NK-92 (cell line): ENCODE data around the gene CLSTN1.

Source experiments
- DNase-seq: peaks from one replicate; lab custom pipeline; 2025; ENCODE audit not compliant: unreplicated experiment; lab: John Stamatoyannopoulos, UW

The CLSTN1 gene

DNA sequence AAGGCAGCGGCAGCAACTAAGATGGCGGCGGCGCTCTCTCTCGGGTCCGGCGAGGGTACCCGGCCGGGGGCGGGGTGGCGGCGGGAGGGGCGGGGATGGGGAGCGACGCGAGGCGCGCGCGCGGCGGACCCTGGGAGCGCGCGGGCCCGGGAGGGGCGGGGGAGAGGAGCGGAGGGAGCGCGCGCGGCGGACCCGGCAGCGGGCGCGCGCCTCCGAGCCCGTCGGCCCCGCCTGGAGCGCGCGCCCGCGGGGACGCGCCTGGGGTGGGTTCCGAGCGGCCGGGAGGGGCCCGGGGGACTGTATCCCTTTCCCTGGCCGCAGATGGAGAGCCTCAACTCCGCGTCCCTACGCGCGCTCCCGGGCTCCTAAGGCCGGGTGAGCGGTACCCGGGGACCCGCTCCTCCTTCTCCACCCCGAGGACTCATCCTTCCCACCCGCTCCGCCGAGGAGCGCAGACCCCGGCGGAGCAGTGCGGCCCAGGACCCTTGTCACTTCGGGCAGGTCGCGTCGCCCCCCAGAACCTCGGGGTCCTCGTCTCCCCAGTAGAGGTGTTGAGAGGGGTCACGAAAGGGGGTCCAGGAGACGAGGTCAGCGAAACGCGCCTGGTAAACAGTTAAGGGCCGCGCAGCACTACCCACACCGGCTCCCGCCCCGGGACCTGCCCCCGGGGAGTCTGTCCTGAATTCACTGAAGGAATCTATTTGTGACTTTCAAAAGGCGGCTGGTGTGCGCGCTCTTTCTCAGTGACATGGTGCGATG is at the start of gene CLSTN1:
Gene CLSTN1, minus strand, starts transcription at position 23 of the 759 bp plus-strand sequence. CDS start 232 bp downstream, outside the sequence.
- DNase-seq, result no peak

DNA sequence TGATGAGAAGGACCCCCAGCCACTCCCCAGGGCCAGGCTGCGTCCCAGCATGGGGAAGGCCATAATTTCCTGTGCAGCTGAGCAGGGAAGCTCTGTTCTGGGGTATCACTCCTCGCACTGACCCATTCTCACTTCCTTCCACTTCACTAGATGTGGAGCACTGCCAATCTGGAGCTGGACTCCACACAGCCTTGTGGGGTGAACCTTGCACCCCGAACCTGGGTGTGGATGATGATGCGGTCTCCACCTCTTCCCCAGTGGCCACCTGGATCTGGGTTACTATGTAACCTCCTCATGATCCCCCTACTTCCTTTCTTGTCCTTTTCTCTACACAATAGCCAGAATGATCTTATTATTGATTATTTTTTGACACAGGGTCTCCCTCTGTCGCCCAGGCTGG is 49.6 kb upstream of the CLSTN1 start:
- DNase-seq, result no peak

DNA sequence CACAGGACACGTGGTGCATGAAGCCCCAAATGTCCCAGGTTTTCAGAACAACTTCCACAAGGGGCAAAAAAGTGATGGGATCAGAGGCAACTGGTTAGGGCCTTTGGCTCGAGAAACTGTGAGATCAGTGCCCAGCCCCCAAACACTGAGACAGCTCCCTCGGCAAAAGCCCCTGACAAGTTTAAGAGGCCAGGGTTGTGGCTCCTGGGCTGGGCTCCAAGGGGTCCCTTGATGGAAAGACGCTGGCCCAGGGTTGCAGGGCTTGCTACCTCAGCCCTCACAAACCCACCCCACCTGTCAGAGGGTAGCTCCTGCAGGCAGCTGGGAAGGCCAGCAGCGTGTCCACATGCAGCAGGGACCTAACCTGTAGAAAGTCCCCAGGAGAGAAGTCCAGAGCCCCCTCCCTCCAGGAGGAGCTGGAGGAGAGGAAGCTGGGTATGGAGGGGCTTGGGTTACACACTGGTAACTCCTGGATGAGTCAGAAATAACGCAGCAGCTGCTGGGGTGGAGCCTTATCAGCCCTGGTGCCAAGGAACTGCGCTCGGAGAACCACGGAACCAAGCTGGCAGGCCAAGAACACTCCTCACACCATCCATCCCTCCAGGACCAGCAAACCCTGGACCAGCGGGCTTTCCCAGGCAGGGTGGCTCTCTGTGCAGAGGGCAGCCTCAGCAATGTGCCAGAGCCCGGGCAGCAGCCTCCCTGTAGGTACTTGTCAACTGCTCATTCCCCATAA is 48.8 kb upstream of the CLSTN1 start:
- DNase-seq, result no peak

DNA sequence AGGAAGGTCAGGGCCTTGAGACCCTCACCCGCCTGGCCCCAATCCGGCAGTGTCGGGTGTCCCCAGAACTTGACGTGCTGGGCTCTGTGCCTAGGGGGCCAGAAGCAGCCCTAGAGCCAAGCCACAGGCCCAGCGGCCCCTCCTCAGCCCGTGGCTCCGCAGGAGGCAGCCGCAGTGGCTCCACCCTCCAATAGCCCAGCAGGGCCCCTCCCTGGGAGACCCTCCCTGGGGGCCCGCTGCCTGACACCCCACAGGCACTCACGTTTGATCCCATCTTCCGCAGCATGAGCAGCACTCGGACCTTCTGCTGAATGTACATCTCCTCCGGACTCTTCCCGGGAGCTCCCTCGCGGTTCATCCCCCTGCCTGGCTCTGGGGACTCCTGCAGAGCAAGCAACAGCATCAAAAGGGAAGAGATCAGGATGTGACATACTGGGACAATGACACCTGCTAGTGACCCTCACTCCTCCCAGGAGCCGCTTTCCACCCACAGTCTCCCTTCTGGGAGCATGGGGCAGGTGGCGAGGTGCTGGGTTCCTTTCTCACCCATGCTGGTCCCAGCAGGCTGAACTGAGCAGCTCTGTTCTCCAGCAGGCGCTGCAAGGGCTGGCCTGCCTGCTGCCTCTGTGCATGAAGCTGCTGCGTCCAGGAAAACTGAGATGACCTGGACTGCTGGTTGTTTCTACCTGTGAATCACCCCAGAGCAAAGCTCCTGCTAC is 48.1 kb upstream of the CLSTN1 start:
- no peak for DNase-seq

DNA sequence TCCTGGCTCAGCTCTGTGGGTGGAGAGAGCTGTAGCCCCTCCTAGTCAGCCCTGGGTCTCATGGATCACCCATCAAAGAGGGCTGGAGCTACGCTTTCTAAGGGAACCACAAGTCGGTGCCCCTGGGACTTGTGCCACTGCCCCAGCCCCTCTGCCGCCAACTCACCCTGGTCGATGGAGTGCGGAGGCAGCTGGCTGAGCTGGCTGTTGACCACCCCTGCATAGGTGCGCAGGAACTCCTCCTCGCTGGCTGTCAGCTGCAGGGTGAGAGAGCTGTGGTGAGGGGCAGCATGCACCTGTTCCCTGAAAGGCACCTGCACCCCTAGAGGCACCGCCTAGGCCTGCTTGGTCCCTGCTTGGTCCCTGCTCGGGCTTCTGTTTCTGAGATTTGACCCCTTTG is 47.3 kb upstream of the CLSTN1 start:
- DNase-seq, result no peak

DNA sequence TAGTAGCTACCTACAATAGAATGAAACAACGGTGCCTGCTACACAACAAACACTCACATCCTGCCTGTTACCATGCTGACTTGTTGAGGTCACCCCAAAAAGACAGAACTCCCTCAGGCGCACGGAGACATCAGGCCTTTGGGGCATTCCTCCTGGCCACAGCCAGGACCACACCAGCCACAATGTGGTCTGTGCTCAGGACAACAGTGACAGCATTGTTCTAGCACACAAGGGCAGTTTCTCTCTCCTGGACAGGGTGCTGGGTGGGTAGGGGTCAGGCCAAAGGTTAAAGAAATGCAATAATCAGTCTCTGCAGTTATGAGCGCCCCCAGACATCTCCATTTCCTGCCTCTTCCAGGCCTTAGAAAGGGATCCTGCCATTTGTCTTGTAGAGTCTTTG is 46.8 kb upstream of the CLSTN1 start:
- DNase-seq, result no peak

DNA sequence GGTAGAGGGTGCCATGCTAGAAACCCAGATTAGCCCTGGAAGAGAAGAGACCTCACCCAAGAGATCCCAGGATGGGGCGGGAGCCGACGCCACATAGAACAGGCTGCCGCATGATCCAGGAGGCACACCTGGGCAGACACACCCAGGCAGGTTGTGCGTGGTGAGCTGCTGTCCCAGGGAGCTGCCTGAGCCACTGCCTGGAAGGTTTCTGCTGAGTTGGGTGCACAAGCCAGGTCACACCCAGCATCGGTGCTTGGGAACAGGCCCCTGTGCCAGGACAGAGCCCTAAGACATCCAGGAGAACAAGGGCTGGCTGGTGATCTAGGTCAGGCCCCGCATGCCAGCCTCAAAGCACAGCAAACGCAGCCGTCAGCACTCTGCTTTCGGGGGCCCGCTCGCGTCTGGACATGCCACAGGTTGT is 46.1 kb upstream of the CLSTN1 start:
- no peak for DNase-seq

DNA sequence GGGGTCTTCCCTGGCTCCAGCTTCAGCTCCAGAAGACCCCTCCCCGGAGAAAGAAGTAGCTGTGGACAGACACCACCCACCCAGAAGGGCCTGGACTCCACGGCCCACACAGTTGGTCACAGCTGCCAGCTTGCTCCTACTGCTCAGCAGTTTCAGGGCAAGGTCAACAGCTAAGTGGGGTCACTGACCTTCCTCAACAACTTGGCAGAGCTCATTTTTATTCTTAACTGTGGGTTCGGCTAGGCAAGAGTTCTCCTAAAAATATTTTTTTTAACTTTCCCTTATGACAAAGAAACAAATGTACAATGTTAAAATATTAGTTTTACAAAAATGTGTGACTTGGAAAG is 44.5 kb upstream of the CLSTN1 start:
- no peak for DNase-seq

DNA sequence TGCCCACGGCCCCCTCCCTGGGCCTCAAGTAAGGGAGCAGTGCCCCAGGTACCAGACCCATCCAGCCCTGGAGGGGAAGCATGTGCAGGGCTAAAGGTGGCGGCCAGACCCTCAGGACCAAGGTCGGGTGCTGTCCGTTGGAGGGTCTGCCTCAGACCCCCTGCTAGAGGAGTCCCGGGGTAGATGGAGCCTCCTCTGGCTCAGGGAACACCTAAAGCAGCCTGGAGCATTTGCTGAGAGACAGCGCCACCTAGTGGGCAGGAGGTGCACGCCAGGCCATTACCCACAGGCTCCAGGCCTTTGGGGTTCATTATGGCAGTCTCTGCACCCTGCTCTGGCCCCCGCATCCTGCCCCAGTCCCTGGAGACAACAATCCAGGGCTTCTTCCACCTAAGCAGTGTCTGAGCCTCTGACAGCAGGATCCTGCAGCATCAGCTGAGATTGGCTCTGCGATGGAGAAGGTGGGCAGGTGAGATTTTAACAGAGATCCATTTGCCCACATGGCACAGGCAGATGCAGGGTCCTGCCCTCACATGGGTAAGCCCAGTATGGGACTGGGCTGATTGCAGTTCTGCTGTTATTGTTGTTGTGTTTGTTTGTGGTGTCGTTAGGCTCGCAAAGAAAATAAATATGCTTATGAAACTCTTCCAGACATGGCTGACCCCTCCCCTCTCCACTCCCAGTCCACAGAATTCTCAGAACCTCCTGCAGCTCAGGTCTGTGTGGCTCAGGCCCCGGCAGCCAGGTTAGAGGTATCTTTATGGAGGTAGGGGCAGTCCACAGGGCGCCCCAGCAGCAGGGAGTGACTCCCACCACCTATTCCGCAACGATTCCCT is 43.9 kb upstream of the CLSTN1 start:
- DNase-seq, result peak; percentile 26

DNA sequence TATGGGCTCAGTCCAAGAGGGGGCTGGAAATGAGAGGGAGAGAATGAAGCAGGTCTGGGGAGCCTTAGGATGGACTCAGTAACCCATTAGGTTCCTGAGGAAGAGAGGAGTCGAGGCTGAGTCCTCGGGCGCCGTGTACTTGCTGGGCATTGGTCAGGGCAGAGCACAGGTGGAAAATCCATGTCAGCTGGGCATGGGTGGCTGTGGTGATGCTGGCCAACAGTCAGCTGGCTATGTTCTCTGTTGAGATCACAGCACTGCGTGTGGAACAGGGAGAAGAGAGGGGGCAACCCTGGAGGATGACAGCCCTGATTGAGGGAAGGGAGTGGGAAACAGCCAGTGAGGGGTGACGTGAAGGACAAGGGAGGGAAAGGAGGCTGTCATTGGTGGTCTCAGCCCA is 43.1 kb upstream of the CLSTN1 start:
- no peak for DNase-seq

DNA sequence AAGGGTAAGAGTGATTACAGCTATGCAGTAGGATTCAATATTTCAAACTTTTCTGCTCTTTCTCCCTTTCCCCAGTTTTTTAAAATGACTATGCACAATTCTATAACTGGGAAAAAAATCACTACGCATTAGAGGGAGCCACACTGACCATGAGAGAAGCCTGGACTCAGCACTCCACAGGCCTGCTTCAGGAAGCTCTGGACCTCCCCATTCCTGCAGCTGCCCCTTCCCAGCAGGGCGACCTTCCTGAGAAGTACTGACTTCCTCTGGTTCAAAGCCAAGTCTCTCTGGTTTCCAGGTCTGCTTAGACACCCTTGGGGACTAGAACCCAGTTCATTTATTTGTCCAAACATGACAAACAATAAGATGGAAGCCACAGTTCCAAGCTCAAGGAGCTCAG is 42.0 kb upstream of the CLSTN1 start:
- no peak for DNase-seq

DNA sequence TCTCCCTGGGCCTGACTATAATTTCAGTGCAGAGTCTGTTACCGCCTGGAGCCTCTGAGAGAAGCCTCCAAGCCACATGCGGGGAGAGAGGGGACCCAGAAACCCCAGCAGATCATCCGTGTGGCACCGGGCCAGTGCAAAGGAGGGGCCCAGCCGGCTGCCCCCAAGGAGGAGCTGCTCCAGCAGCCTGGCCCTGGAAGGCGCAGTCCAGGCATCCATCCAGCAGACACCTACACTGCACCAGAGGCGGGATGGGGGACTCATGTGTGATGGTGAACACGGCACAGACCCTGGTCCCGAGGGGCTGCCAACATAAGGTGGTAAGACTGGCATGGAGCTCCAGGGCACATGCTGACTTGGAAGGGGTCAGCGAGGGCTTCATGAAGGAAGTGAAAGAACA is 39.6 kb upstream of the CLSTN1 start:
- no peak for DNase-seq

DNA sequence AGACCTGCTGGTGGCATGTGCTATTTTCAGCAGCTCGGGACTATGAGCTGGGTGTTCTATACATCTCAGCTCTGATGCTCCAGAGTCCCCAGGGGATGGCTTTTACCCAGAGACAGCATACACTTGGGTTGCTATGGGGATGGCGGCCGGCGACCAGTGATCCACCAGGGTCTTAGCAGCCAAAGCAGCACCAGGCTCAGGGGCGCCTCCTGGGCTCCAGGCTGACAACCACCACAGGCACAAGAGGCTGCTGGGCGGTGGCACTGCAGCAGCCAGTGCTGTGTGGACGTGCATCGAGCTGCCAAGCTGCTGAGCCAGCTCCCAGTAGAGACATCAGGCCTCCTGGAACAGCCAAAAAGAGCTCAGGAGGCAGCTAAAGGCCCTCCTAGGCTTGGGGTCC is 37.6 kb upstream of the CLSTN1 start:
- no peak for DNase-seq

DNA sequence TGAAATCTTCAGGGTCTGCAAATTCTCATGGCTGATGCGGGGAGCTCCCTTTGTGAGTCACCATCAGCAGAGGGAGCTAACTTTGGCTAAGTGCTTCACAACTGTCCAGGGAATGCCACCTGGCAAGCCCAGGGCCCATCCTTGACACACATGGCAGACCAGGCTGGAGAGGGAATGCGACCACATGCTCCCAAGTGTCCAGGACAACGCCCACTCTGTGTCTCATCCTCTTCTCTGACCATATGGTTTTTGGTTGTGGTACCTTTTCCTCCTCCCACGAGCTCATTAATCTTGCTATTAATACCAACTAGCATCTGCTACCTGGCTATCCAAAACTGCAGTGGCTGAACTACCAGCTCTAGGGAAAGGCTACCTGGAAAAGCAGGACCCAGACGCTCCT is 37.1 kb upstream of the CLSTN1 start:
- no peak for DNase-seq

DNA sequence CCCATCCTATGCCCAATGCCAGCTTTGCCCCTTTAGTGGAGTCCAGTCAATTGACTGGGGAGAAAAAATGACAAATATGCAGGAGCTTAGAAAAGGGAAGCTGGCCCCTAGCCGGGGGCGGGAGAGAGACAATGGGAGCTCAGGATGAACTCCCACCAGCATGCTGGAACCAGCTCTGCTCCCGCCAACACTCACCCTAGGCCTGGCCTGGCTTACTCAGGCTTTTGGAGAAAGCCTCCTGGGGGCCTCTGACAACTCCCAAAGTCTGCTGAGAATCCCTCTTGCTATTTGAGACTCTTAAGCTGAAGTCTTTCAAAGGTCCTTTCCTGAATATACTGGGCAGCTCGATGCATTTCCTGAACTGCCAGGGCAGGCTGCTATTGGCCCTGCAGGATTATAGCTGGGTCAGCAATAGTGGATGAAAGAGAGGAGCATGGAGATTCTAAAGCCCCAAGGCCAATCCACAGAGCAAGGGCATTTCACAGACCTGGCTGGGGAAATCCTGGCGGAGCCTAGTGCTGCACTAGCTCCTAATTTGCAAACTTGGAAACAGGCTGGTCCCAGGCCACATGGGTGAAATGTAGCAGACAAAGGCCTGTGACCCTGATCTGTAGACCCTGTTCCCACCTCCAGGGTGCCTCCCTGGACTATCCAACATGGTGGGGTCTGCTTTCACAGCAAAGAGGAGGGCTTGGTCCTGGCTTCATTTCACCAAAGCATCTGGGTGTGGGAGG is 35.7 kb upstream of the CLSTN1 start:
- DNase-seq, result no peak

DNA sequence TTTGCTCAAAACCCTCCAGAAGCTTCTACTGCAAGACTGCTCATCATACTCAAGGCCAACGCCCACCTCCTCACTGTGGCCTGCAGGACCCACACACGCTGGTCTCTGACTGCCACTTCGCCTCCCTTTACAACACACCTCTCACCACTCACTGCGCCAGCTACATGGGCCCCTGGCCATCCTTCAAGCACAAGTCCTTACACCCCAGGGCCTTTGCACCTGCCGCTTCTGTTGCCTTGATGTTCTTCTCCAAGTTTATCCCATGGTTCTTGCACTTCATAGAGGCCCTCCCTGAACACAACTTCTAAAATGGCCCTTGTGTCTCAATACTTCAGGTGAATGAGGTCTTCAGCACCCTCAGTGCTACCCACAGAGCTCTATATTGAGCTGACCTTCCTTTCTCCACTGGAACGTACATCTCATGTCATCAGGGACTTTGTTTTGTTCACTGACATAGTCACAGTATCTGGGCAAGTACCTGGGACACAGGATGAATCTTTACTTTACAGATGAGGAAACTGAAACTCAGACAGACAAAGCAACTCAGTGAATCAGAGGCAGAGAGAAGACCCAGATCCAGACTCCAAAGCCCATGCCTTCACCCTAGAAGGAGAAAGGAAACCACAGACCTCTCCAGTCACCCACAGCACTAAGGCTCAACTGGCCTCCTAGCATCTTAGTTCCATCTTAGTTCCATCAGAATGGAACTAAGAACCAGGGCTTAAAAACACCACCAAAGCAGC is 34.7 kb upstream of the CLSTN1 start:
- no peak for DNase-seq

DNA sequence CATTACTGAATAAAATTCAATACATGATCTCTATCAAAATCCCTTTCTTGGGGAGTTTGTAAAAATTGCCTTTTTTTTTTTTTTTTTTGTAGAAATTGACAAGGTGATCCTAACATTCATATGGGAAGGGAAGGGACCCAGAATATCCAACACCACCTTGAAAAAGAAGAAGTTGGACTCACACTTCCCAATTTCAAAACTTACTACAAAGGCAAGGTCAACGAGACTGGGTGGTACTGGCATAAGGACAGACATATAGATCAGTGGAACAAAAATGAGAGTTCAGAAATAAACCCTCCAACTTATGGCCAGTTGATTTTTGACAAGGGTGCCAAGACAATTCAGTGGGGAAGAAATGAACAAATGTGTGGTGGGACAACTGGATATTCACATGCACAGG is 31.4 kb upstream of the CLSTN1 start:
- DNase-seq, result no peak

DNA sequence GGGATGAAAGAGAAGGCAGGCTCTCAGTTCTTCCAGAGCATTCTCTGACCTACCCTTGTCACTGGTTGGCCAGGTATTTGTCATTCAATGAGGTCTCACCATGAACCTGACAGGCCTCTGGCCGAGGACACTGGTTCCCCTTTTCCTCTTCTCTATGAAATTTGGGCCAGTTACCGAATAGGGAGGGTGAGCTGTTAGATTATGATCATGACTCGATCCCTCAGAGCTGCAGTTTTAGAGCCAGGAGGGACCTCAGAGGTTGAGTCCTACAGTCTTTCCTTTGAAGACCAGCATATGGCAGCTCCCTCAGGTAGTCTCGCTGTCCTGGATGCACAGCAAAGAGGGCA is 29.5 kb upstream of the CLSTN1 start:
- DNase-seq, result no peak

DNA sequence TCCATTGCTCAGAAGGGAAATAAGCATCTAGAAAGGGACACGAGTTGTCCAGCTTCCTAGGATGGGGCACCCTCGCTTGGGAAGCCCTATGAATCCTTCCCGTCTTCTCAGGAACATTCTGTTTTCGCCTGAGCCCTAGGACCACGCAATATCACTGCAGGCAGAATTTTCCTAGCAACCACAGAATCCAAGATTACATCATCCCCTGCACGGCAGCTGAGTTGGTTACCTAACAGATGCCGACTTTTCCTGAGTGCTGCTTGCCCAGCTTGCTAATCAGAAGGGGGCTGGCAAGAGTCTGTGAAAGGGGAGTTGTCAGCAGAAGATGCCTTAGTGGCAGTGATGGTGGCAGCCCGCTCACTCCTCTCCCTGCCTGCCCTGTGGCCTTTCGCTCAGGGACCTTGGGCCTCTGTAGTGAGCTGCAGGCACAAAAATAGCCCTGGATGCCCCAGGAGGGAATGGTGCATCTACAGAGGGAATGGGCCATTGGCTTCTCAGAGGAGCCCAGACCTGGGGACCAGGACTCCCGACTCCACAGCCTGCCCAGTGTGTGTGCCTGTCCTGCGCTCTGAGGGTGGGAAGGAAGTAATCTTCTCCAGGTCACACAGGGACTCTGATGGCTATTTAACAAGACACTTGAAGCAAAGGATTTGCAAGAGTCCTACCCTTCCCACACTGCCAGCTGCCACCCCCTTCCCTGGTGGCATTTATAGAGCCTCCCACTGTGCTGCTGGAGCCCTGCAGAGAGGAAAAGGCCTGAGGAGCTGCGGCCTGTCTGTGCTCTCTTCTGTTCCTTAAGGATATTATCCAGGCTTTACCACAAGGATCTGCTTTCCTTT is 28.9 kb upstream of the CLSTN1 start:
- DNase-seq, result no peak
